GM12801 (cell line): ENCODE data around the gene MYB.

Source experiments
- TF ChIP-seq, protein P1 (sequence below): IDR thresholded peaks from one replicate; pipeline ENCODE4 v1.5.1; 2011; ENCODE audit warnings: control low read depth; ENCODE audit not compliant: insufficient read length; ENCODE audit errors: extremely low read depth

MYB gene

DNA sequence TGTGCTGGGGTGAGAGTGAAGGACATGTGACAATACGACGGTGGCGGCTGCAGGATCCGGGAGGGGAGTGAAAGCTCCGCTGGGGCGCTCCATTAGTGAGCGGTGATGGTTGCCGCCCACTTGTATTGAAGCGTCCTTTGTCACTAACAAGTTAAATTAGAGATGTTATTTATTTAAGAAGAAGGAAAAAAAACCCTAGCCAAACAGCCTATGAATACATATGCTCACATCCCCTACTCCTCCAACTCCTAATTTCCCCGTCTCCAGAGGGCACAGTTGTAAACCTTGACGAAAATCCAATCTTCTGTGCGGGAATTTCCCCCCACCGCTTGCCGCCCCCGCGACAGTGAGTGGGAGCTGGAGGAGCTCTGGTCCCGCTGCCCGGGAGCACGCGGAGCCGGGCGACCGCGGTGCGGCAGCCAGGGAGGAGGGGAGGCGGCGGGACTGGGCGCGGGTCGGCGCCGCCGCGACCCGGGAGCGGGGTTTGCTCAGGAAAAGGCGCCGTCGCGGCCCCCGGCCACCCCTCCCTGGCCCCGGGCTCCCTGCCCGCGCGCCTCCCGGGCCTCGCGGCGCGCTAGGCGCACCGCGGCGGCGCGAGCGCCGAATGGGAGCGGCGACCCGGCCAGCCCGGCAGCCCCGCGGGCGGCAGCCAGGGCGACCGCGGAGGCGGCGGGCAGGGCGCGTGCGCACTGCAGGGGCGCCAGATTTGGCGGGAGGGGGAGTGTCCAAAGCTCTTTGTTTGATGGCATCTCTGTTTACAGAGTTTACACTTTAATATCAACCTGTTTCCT lies at the start of gene MYB:
TSS of gene MYB (plus strand) at position 767 of the 791 bp plus-strand sequence. CDS start 206 bp downstream, outside the sequence.
- TF ChIP-seq, protein P1, sequence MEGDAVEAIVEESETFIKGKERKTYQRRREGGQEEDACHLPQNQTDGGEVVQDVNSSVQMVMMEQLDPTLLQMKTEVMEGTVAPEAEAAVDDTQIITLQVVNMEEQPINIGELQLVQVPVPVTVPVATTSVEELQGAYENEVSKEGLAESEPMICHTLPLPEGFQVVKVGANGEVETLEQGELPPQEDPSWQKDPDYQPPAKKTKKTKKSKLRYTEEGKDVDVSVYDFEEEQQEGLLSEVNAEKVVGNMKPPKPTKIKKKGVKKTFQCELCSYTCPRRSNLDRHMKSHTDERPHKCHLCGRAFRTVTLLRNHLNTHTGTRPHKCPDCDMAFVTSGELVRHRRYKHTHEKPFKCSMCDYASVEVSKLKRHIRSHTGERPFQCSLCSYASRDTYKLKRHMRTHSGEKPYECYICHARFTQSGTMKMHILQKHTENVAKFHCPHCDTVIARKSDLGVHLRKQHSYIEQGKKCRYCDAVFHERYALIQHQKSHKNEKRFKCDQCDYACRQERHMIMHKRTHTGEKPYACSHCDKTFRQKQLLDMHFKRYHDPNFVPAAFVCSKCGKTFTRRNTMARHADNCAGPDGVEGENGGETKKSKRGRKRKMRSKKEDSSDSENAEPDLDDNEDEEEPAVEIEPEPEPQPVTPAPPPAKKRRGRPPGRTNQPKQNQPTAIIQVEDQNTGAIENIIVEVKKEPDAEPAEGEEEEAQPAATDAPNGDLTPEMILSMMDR, result no peak

DNA sequence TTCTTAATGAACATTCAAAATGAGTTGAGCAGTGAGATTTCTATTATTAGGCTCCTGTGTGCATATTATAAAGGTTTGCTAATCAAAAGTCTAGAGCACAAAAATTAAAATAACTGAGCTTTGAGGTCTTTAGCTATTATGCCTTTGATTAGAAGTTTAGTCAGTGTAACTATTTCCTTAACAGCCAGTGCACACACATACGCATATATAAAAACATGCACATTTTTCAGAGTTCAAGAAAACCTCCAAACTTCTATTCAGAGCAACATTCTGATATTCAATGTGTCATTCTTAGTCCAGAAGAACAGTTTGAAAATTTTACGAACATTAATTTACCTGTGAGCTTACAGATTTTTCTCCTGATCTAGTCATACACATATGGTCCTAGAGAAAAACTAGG lies 48.3 kb upstream of the MYB start:
- TF ChIP-seq, protein P1, result no peak

DNA sequence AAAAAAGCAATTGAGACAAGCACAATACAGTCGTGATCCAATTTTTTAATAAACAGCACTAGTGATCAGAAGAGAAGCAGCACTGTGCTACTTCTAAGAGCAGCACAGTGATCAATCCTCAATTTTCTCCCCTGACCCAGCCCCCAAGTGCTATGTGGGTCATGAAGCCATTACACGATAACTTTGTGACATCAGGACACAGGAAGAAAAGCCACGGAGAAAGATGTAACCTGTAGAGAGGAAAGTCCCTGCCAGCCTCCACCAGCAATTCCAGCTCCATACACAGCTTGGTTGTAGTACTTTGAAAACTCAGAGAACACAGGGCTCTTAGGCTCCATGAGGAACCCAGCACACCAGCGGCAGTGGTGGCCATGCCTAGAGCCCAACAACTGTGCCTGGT lies 45.3 kb upstream of the MYB start:
- TF ChIP-seq, protein P1, result no peak

DNA sequence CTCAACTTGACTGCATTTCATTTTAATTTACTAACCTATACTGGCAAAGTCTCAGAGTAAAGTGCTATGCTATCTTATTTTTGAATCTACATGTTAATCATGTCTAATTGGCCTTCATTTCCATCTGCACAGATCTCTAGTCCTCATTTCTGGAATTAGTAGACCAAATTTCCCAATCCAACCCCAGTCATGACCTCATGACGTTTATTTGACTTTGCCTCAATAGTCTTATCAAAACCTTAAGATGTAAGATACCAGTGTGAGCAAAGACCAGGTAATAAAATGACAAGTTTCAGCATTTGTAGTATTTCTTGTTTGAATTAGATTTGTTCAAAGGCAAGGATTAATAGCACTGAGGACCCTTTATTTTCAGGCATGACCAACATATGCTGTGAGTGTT lies 43.3 kb upstream of the MYB start:
- TF ChIP-seq, protein P1, result no peak

DNA sequence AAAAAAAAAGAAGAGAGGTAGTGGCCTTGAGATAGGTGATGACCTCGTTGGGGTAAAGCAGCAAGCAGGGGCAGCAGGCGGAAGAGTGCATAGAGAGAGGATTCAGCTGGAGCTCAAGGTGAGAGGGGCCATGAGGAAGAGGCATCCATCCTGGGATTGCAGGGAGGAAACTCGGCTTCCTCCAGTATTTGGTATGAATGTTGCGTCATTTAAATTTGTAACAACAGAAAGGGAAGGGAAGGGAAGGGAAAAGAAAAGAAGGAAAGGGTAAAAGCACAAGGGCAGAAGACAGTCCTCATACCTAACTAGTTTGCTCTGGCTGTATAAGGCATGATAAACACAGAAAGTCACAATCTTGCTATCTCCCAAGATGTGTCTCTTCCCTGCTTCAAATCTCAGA lies 39.9 kb upstream of the MYB start:
- TF ChIP-seq, protein P1, result no peak

DNA sequence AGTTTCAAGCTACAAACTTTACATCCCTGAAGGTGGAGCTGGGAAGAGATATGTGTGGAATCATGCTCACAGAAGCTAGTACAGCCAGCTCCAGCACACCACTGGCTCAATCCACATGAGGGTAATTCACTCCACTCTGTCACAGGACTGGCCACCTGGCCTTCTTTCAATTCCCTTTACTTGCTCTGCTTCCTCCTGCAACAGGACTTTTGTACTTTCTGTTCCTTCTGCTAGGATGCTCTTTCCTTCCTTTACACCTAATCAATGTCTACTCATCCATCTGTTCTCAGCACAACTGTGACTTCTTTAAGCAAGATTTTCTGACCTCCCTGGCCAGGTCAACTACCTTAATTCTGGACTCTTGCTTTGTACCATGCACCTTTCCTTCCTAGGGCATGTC lies 39.4 kb upstream of the MYB start:
- TF ChIP-seq, protein P1, result no peak

DNA sequence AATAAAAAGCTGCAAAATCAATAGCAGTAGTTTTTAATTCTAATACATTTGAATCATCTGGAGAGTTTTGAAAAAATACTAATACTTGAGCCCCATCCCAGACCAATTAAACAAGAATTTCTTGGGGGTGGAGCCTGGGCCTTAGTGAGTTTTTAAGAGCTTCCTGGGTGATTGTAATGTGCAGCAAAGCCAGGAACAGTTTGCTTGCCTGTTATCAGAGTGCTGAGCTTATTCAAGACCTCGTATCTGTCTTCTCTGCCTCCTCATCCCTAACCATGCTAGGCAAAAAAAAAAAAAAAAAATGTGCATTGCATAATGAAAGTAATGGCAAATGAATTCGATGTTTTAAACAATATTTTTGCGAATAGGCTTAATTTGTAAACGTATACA lies 36.4 kb upstream of the MYB start:
- TF ChIP-seq, protein P1, result no peak
